Measurements from ENCODE around the gene BCL2A1. TPM values are rescaled to one million over a fixed set of nuclear protein-coding genes. Genes with fewer than 3 reads are reported as not detected.
A peak's percentile ranks its signal among the peaks of the same experiment; 100 is the strongest.
"Not testable (repeated sequence)": the region's sequence is repeated elsewhere in the genome, so short reads cannot be mapped to it uniquely, and the experiment has no call there.

Gene BCL2A1
- polyA plus RNA-seq (ENCODE audit: low read depth in 6 of 6): 10 to 100 TPM; 30.9 to 58.4 (median 44.4) TPM

DNA sequence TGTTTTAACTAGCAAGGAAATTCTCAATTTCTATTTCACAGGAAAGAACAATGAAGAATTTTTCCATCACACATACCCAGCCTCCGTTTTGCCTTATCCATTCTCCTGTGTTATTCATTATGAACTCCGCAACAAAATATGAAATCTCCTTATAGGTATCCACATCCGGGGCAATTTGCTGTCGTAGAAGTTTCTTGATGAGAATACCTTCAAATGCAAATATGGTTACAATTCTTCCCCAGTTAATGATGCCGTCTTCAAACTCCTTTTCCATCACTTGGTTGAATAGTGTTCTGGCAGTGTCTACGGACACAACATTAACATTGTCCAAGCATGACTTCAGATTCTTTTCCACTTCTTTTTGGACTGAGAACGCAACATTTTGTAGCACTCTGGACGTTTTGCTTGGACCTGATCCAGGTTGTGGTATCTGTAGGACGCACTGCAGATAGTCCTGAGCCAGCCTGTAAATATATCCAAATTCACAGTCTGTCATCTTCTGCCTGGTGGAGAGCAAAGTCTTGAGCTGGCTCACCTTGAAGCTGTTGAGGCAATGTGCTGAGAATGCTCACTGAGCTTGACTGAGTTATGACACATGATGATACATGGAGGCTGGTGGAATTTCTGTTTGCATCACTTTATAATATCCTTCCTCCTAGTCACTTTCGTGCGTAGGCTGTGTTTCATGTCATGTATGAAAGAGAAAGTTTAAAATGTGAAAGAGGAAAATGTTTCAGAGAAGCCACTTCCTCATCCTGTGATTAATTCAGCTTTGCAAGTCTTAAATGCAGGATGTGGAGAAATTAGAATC is at the start of gene BCL2A1:
TSS of gene BCL2A1 (minus strand) at position 573 of the 811 bp plus-strand sequence. CDS start at position 496, 77 bp downstream.
- ATAC-seq (ENCODE audit: low read depth in 2 of 2) (peak; percentile 95 to 97), DNase-seq (peak; percentile 82)
- Mint-ChIP-seq H3K27ac (peak within 1 kb of the TSS; percentile 96 to 99 (median 98)), H3K4me3 (peak within 1 kb of the TSS; percentile 86 to 95 (median 90)), H3K9me3 (no peaks in the 10 kb centered on the region), H3K4me1 (peaks cover 42 to 55% (median 48%) of the 10 kb centered on the region in 3 donors), H3K36me3 (peaks cover 4 to 19% of the 10 kb centered on the region in 2 donors), H3K27me3 (no peaks in the 10 kb centered on the region)

DNA sequence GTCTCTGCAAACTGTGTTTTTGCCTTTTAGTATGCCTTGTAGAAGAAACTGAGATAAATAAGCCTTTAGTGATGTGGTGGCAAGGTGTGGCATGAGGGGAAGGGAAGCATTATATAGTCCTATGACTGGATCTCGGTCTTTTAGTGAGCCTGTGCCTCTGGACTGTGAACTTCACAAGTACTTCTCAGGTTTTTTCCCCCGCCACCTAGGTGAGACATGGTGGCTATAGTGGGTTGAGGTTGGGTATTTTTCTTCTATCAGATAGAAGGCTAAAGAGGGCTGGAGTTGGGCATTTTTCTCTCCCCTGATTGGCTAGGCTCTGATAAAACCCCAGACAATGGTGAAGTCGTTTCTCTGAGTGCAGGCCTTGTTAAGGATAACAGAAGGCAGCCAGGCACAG is 49.7 kb upstream of the BCL2A1 start:
- no peak for ATAC-seq (ENCODE audit: low read depth in 2 of 2)
- Mint-ChIP-seq H3K4me3 (peak overlapping the region in 3 of 8 donors; percentile 29 to 62 (median 60)), H3K27ac (peak overlapping the region in 2 of 6 donors; percentile 77 to 88), H3K4me1 (peaks cover 19 to 56% (median 35%) of the 10 kb centered on the region in 3 donors), H3K27me3 (peaks cover 0 to 6% (median 5%) of the 10 kb centered on the region in 3 donors), H3K9me3 (peaks cover 0 to 6% (median 2%) of the 10 kb centered on the region in 7 donors), H3K36me3 (peaks cover 0 to 9% of the 10 kb centered on the region in 2 donors)
- no peak for DNase-seq

DNA sequence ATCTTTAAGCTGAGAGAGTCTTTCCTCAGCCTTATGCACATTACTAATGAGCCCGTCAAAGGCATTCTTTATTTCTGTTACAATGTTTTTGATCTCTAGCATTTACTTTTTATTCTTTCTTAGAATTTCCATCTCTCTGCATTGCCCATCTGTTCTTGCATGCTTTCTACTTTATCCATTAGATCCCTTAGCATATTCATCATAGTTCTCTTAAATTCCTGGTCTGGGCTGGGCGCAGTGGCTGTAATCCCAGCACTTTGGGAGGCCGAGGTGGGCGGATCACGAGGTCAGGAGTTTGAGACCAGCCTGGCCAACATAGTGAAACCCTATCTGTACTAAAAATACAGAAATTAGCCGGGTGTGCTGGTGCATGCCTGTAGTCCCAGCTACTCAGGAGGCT is 49.2 kb upstream of the BCL2A1 start:
- not testable (repeated sequence) for ATAC-seq (ENCODE audit: low read depth in 2 of 2); H3K36me3 Mint-ChIP-seq; H3K27me3 Mint-ChIP-seq; DNase-seq; H3K9me3 Mint-ChIP-seq
- Mint-ChIP-seq H3K4me1 (peaks cover 21 to 60% (median 37%) of the 10 kb centered on the region in 3 donors), H3K4me3 (peak overlapping the region in 4 of 8 donors; percentile 24 to 62 (median 33)), H3K27ac (peak overlapping the region in 4 of 6 donors; percentile 61 to 83 (median 73))

DNA sequence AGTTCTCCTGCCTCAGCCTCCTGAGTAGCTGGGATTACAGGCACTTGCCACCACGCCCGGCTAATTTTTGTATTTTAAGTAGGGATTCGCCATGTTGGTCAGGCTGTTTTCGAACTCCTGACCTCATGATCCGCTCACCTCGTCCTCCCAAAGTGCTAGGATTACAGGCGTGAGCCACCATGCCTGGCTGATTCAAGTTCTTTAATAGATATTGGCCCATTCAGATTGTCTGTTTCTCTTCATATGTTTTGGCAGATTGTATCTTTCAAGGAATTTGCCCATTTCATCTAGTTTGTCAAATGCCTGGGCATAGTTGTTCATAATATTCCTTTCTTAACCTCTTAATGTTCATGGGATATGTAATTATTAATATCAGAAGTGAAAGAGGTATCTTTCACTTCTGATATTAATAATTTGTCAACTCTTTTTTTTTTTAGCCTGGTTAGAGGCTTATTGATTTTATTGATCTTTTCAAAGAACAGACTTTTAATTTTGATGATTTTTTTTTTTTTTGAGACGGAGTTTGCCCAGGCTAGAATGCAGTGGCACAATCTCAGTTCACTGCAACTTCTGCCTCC is 48.3 kb upstream of the BCL2A1 start:
- no peak for DNase-seq
- H3K4me3 Mint-ChIP-seq: peak overlapping the region in 6 of 8 donors; percentile 16 to 93 (median 69)
- peaks cover 0 to 6% (median 5%) of the 10 kb centered on the region in 3 donors for H3K27me3 Mint-ChIP-seq
- H3K4me1 Mint-ChIP-seq: peaks cover 24 to 67% (median 45%) of the 10 kb centered on the region in 3 donors
- H3K36me3 Mint-ChIP-seq: peaks cover 9% of the 10 kb centered on the region in 2 donors
- H3K27ac Mint-ChIP-seq: peak overlapping the region in 4 of 6 donors; percentile 33 to 92 (median 88)
- peaks cover 0 to 6% (median 2%) of the 10 kb centered on the region in 7 donors for H3K9me3 Mint-ChIP-seq
- ATAC-seq (ENCODE audit: low read depth in 2 of 2): no peak

DNA sequence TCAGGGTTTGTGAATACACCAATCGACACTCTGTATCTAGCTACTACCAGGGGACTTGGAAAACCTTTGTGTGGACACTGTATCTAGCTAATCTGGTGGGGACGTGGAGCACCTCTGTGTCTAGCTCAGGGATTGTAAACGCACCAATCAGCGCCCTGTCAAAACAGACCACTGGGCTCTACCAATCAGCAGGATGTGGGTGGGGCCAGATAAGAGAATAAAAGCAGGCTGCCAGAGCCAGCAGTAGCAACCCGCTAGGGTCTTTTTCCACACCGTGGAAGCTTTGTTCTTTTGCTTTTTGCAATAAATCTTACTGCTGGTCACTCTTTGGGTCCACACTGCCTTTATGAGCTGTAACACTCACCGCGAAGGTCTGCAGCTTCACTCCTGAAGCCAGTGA is 46.1 kb upstream of the BCL2A1 start:
- not testable (repeated sequence) for DNase-seq; ATAC-seq (ENCODE audit: low read depth in 2 of 2); H3K36me3 Mint-ChIP-seq; H3K9me3 Mint-ChIP-seq; H3K27me3 Mint-ChIP-seq
- peak overlapping the region; percentile 53 to 93 (median 90) for H3K4me3 Mint-ChIP-seq
- peak overlapping the region; percentile 88 to 98 (median 94) for H3K27ac Mint-ChIP-seq
- peaks cover 17 to 71% (median 47%) of the 10 kb centered on the region in 3 donors for H3K4me1 Mint-ChIP-seq

DNA sequence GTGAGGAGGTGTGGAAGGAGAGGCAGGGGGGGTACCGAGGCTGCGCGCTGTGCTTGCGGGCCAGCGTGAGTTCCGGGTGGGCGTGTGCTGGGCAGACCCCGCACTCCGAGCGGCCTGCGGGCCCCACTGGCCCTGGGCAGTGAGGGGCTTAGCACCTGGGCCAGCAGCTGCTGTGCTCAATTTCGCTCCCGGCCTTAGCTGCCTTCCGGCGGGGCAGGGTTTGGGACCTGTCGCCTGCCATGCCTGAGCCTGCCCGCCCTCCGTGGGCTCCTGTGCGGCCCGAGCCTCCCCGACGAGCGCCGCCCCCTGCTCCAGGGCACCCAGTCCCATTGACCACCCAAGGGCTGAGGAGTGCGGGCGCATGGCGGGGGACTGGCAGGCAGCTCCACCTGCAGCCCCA is 45.5 kb upstream of the BCL2A1 start:
- not testable (repeated sequence) for DNase-seq; H3K9me3 Mint-ChIP-seq; ATAC-seq (ENCODE audit: low read depth in 2 of 2); H3K36me3 Mint-ChIP-seq; H3K27me3 Mint-ChIP-seq
- H3K4me3 Mint-ChIP-seq: peak overlapping the region in 4 of 8 donors; percentile 51 to 93 (median 80)
- peak overlapping the region in 3 of 6 donors; percentile 92 to 98 (median 98) for H3K27ac Mint-ChIP-seq
- H3K4me1 Mint-ChIP-seq: peaks cover 18 to 76% (median 52%) of the 10 kb centered on the region in 3 donors

DNA sequence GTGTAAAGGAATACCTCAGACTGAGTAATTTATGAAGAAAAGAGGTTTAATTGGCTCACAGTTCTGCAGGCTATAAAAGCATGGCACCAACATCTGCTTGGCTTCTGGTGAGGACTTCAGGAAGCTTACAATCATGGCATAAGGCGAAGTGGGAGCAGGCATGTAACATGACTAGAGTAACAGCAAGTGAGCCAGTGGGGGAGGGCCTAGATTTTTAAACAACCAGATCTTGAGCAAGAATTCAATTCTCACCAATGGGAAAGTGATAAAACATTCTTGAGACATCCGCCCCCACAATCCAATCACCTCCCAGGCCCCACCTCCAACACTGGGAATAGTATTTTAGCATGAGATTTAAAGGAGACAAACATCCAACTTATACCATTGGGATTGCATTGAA is 44.2 kb upstream of the BCL2A1 start:
- no peaks in the 10 kb centered on the region for H3K27me3 Mint-ChIP-seq
- ATAC-seq (ENCODE audit: low read depth in 2 of 2) (no peak), DNase-seq (no peak)
- peaks cover 0 to 9% of the 10 kb centered on the region in 2 donors for H3K36me3 Mint-ChIP-seq
- peak overlapping the region in 1 of 6 donors; percentile 59 for H3K27ac Mint-ChIP-seq
- peaks cover 30 to 81% (median 63%) of the 10 kb centered on the region in 3 donors for H3K4me1 Mint-ChIP-seq
- peak overlapping the region in 4 of 8 donors; percentile 40 to 68 (median 44) for H3K4me3 Mint-ChIP-seq
- no peaks in the 10 kb centered on the region for H3K9me3 Mint-ChIP-seq

DNA sequence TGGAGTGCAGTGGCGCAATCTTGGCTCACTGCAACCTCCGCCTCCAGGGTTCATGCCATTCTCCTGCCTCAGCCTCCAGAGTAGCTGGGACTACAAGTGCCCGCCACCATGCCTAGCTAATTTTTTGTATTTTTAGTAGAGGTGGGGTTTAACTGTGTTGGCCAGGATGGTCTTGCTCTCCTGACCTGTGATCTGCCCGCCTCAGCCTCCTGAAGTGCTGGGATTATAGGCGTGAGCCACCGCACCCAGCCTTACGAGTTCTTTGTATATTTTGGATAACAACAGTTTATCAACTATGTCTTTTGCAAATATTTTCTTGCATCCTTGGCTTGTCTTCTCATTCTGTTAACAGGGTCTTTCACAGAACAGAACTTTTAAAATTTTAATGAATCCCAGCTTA is 43.2 kb upstream of the BCL2A1 start:
- ATAC-seq (ENCODE audit: low read depth in 2 of 2); H3K9me3 Mint-ChIP-seq; DNase-seq; H3K36me3 Mint-ChIP-seq; H3K27me3 Mint-ChIP-seq: not testable (repeated sequence)
- peak overlapping the region in 1 of 8 donors; percentile 61 for H3K4me3 Mint-ChIP-seq
- H3K27ac Mint-ChIP-seq: peak overlapping the region in 2 of 6 donors; percentile 28 to 77
- peaks cover 30 to 85% (median 66%) of the 10 kb centered on the region in 3 donors for H3K4me1 Mint-ChIP-seq

DNA sequence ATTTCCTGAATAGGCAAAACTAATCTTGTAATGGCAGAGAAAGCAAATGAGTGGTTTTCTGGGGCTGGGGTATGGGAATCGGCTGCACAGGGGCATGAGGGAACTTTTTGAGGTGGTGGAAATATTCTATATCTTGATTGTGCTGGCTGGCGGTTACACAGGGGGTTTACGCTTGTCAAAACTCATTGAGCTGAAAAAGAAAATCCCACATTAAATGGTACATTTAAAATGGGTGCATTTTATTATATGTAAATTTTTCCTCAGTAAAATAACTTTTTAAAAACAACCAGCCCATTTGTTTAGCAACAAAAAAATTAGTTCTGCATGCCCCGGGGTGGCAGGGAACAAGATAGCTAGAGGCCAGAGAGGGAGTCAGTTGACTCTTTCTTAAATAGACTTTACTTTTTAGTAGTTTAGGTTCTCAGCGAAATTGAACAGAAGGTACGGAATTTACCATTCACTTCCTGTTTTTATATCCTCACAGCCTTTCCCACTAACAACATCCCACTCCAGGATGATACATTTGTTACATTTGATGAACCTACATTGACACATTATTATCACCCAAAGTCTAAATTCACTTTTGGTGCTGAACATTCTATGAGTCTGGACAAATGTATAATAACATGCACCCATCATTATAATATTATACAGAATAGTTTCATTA is 41.2 kb upstream of the BCL2A1 start:
- H3K4me3 Mint-ChIP-seq: peak overlapping the region in 4 of 8 donors; percentile 25 to 65 (median 45)

DNA sequence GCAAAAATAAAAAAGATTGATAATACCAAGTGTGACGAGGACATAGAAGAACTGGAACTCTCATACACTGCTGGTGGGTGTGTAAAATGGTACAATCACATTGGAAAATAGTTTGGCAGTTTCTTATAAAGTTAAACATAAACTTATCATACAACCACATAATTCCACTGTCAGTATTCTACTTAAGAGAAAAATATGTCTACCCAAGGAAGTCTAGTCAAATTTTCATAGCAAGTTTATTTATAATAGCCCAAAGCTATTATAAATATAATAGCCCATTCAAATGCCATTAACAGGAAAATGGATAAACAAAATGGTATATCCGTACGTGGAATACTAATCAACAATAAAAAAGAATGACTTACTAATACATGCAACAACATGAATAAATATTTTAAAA is 40.6 kb upstream of the BCL2A1 start:
- H3K36me3 Mint-ChIP-seq: peaks cover 0 to 16% of the 10 kb centered on the region in 2 donors

More for the DNA sequence above, 41.2 kb upstream of the BCL2A1 start:
- peaks cover 0 to 16% of the 10 kb centered on the region in 2 donors for H3K36me3 Mint-ChIP-seq
- DNase-seq: no peak
- H3K4me1 Mint-ChIP-seq: peaks cover 30 to 83% (median 58%) of the 10 kb centered on the region in 3 donors
- peak overlapping the region in 4 of 6 donors; percentile 13 to 78 (median 65) for H3K27ac Mint-ChIP-seq
- ATAC-seq (ENCODE audit: low read depth in 2 of 2): no peak
- H3K27me3 Mint-ChIP-seq: no peaks in the 10 kb centered on the region
- peaks cover 0 to 2% (median 0%) of the 10 kb centered on the region in 7 donors for H3K9me3 Mint-ChIP-seq

DNA sequence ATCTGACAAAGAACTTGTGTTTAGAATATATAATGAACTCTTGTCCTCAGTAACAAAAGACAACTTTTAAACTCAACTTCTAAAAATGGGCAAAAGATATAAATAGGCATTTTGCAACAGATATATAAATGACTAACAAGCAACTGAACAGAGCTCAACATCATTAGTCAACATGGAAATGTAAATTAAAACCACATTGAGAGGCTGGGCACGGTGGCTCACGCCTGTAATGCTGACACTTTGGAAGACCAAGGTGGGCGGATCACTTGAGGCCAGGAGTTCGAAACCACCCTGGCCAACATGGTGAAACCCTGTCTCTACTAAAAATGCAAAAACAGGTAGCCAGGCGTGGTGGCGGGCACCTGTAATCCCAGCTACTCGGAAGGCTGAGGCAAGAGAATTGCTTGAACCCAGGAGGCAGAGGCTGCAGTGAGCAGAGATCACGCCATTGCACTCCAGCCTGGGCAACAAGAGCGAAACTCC is 40.1 kb upstream of the BCL2A1 start:
- H3K27me3 Mint-ChIP-seq; DNase-seq; ATAC-seq (ENCODE audit: low read depth in 2 of 2); H3K9me3 Mint-ChIP-seq: not testable (repeated sequence)
- peak overlapping the region in 5 of 8 donors; percentile 2 to 67 (median 32) for H3K4me3 Mint-ChIP-seq
- peaks cover 29 to 78% (median 56%) of the 10 kb centered on the region in 3 donors for H3K4me1 Mint-ChIP-seq
- H3K27ac Mint-ChIP-seq: peak overlapping the region in 5 of 6 donors; percentile 23 to 80 (median 54)
- H3K36me3 Mint-ChIP-seq: peaks cover 0 to 16% of the 10 kb centered on the region in 2 donors

More for the DNA sequence above, 40.6 kb upstream of the BCL2A1 start:
- Mint-ChIP-seq H3K4me3 (peak overlapping the region in 3 of 8 donors; percentile 3 to 67 (median 54)), H3K27me3 (no peaks in the 10 kb centered on the region), H3K9me3 (peaks cover 0 to 2% (median 0%) of the 10 kb centered on the region in 7 donors), H3K27ac (peak overlapping the region in 1 of 6 donors; percentile 78), H3K4me1 (peaks cover 29 to 78% (median 56%) of the 10 kb centered on the region in 3 donors)
- ATAC-seq (ENCODE audit: low read depth in 2 of 2): no peak
- DNase-seq: no peak

DNA sequence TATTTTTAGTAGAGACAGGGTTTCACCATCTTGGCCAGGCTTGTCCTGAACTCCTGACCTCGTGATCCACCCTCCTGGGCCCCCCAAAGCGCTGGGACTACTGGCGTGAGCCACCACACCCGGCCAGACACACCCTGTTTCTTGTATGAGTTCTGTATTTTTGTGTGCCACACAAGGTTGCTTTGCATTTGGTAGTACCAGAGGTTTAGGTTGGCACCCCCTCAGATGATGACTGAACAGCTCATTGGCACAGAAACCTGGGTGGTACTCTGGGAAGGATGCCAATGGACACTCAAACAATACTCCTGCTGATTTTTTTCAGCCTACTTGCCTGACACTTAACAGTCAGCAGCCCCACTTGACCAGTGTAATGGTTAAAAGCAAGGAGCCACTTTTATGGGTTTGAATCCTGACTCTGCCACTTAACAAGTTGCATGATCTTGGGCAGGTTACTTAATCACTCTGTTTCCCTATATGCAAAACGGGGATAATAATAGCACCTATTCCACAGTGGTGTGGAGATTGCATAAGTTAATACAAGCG is 39.2 kb upstream of the BCL2A1 start:
- no peak for DNase-seq
- peaks cover 0 to 2% (median 0%) of the 10 kb centered on the region in 7 donors for H3K9me3 Mint-ChIP-seq
- H3K4me1 Mint-ChIP-seq: peaks cover 28 to 74% (median 51%) of the 10 kb centered on the region in 3 donors
- peak; percentile 30 to 51 for ATAC-seq (ENCODE audit: low read depth in 2 of 2)
- peak overlapping the region in 6 of 8 donors; percentile 61 to 88 (median 66) for H3K4me3 Mint-ChIP-seq
- peak overlapping the region in 5 of 6 donors; percentile 38 to 91 (median 63) for H3K27ac Mint-ChIP-seq
- peaks cover 0 to 16% of the 10 kb centered on the region in 2 donors for H3K36me3 Mint-ChIP-seq
- no peaks in the 10 kb centered on the region for H3K27me3 Mint-ChIP-seq
